Measurements from ENCODE around the gene DCLK2. TPM values are rescaled to one million over a fixed set of nuclear protein-coding genes. Genes with fewer than 3 reads are reported as not detected.

DCLK2 gene
- total RNA-seq, 2 experiments from 2014 or later = not detected

- no peak for TF ChIP-seq CTCF (IDR thresholded peaks at IDR 0.05)
- H3K9me3 ChIP-seq (ENCODE audit: control insufficient read depth in 1 of 2, insufficient read depth in 1 of 2, low read length in 2 of 2) = no peaks in the 10 kb centered on the region
- no peak overlapping the region for H3K4me3 ChIP-seq (ENCODE audit: low read length)
- H3K27ac Mint-ChIP-seq = no peak overlapping the region
- ChIA-PET POLR2A (no interaction called here), CTCF (no interaction called here)
- DNase-seq (no peak), ATAC-seq (ENCODE audit: poor library complexity) (no peak)
- no peaks in the 10 kb centered on the region for H3K36me3 ChIP-seq (ENCODE audit: insufficient read depth, low read length)
- H3K27ac ChIP-seq (ENCODE audit: low read depth in 1 of 2, low read length in 2 of 2) = no peak overlapping the region
- no peak overlapping the region for H3K4me3 Mint-ChIP-seq
- H3K4me1 ChIP-seq (ENCODE audit: insufficient read depth, low read length) = no peaks in the 10 kb centered on the region
- H3K9me3 Mint-ChIP-seq = no peaks in the 10 kb centered on the region
- intact Hi-C loops (cut with DNase I, micrococcal nuclease) = no loop called here
- no peaks in the 10 kb centered on the region for H3K27me3 ChIP-seq (ENCODE audit: control insufficient read depth in 1 of 2, insufficient read depth in 2 of 2, low read length in 2 of 2)
- no peaks in the 10 kb centered on the region for H3K4me1 Mint-ChIP-seq (ENCODE audit: low read depth)
- H3K27me3 Mint-ChIP-seq = peaks cover 13% of the 10 kb centered on the region
- no peaks in the 10 kb centered on the region for H3K36me3 Mint-ChIP-seq (ENCODE audit: low read depth)
Observed at GRCh38 chr4:150098214-150098613, 20.0 kb downstream of the DCLK2 start.

- no peaks in the 10 kb centered on the region for H3K9me3 ChIP-seq (ENCODE audit: control insufficient read depth in 1 of 2, insufficient read depth in 1 of 2, low read length in 2 of 2)
- H3K27me3 Mint-ChIP-seq = peaks cover 9% of the 10 kb centered on the region
- H3K4me3 Mint-ChIP-seq = no peak overlapping the region
- DNase-seq (no peak), ATAC-seq (ENCODE audit: poor library complexity) (no peak)
- H3K27me3 ChIP-seq (ENCODE audit: control insufficient read depth in 1 of 2, insufficient read depth in 2 of 2, low read length in 2 of 2) = no peaks in the 10 kb centered on the region
- no peaks in the 10 kb centered on the region for H3K9me3 Mint-ChIP-seq
- intact Hi-C loops (cut with DNase I, micrococcal nuclease) = no loop called here
- TF ChIP-seq CTCF (IDR thresholded peaks at IDR 0.05) = no peak
- H3K4me1 ChIP-seq (ENCODE audit: insufficient read depth, low read length) = no peaks in the 10 kb centered on the region
- no peak overlapping the region for H3K27ac Mint-ChIP-seq
- no peaks in the 10 kb centered on the region for H3K4me1 Mint-ChIP-seq (ENCODE audit: low read depth)
- H3K36me3 ChIP-seq (ENCODE audit: insufficient read depth, low read length) = no peaks in the 10 kb centered on the region
- H3K27ac ChIP-seq (ENCODE audit: low read depth in 1 of 2, low read length in 2 of 2) = no peak overlapping the region
- H3K36me3 Mint-ChIP-seq (ENCODE audit: low read depth) = no peaks in the 10 kb centered on the region
- POLR2A ChIA-PET = no interaction called here
- CTCF ChIA-PET = no interaction called here
- H3K4me3 ChIP-seq (ENCODE audit: low read length) = no peak overlapping the region
Observed at GRCh38 chr4:150104404-150105027, 26.3 kb downstream of the DCLK2 start.

GRCh38 chr4:150106886-150107285 lies 28.6 kb downstream of the DCLK2 start:
- H3K27me3 ChIP-seq (ENCODE audit: control insufficient read depth in 1 of 2, insufficient read depth in 2 of 2, low read length in 2 of 2) = no peaks in the 10 kb centered on the region
- H3K27ac Mint-ChIP-seq = no peak overlapping the region
- H3K27me3 Mint-ChIP-seq = peaks cover 8% of the 10 kb centered on the region
- no peaks in the 10 kb centered on the region for H3K9me3 Mint-ChIP-seq
- no peaks in the 10 kb centered on the region for H3K36me3 ChIP-seq (ENCODE audit: insufficient read depth, low read length)
- H3K36me3 Mint-ChIP-seq (ENCODE audit: low read depth) = no peaks in the 10 kb centered on the region
- ATAC-seq (ENCODE audit: poor library complexity) (no peak), DNase-seq (no peak)
- no peaks in the 10 kb centered on the region for H3K4me1 ChIP-seq (ENCODE audit: insufficient read depth, low read length)
- no peaks in the 10 kb centered on the region for H3K4me1 Mint-ChIP-seq (ENCODE audit: low read depth)
- H3K4me3 Mint-ChIP-seq = no peak overlapping the region
- POLR2A ChIA-PET = no interaction called here
- H3K27ac ChIP-seq (ENCODE audit: low read depth in 1 of 2, low read length in 2 of 2) = no peak overlapping the region
- no peak overlapping the region for H3K4me3 ChIP-seq (ENCODE audit: low read length)
- CTCF ChIA-PET = no interaction called here
- intact Hi-C loops (cut with DNase I, micrococcal nuclease) = no loop called here
- TF ChIP-seq CTCF (IDR thresholded peaks at IDR 0.05) = no peak
- no peaks in the 10 kb centered on the region for H3K9me3 ChIP-seq (ENCODE audit: control insufficient read depth in 1 of 2, insufficient read depth in 1 of 2, low read length in 2 of 2)

All from CD4-positive, alpha-beta T cell (primary cell).